Stimulated activated CD4-positive, alpha-beta T cell treated with anti-CD3 and anti-CD28 coated beads, TNF-alpha, amount 100 ng/mL, for 1 hour (primary cell): ENCODE results near the gene CPT2.
"Not testable (repeated sequence)": the region's sequence is repeated elsewhere in the genome, so short reads cannot be mapped to it uniquely, and the experiment has no call there.

Experiments used
- DNase-seq, 3 donors: peaks; one replicate each; pipeline ENCODE4 v3.0.0-alpha.2; 2020; ENCODE audit warnings: low read depth in 3 of 3, low spot score in 1 of 3

The CPT2 gene

DNA sequence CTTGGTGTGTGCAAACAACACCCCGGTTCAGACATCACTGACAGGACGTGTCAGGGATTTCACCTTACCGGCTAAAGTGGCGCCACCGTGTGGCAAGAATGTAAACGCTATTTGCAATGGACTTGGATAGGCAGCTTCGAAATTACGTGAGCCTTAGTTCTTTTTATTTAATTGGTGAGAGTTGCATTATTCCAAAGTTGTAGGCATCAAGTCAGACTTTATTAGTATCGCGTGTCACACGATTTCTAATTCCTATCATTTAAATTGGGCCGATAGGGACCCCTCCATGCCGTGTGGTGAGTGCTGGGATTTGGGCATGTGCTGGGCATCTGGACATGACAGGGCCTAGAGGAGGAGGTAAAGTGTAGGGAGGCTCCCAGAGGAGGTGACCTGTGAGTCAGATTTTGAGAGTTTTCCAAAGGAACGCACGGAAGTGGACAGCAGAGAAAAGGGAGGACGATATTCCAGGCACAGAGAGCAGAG, 14.5 kb upstream of the CPT2 start:
- peak; percentile 31 to 69 (median 54) for DNase-seq

DNA sequence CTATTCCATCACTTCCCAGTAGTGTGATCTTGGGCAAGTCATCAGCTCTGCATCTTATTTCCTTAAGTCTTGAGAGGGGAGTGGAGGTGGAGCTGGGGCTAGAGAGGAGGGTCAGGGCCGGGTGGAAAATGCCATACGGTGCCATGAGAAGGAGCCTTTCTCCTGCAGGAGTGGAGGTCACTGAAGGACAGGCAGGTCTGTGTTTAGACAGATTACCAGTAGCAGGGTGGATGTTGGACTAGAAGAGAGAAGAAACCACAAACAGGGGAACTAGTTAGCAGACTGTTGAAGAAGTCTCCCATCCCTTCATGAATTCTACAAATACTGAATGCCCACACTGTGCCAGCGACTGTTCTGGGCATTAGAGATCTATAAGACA, 13.9 kb upstream of the CPT2 start:
- DNase-seq: no peak

DNA sequence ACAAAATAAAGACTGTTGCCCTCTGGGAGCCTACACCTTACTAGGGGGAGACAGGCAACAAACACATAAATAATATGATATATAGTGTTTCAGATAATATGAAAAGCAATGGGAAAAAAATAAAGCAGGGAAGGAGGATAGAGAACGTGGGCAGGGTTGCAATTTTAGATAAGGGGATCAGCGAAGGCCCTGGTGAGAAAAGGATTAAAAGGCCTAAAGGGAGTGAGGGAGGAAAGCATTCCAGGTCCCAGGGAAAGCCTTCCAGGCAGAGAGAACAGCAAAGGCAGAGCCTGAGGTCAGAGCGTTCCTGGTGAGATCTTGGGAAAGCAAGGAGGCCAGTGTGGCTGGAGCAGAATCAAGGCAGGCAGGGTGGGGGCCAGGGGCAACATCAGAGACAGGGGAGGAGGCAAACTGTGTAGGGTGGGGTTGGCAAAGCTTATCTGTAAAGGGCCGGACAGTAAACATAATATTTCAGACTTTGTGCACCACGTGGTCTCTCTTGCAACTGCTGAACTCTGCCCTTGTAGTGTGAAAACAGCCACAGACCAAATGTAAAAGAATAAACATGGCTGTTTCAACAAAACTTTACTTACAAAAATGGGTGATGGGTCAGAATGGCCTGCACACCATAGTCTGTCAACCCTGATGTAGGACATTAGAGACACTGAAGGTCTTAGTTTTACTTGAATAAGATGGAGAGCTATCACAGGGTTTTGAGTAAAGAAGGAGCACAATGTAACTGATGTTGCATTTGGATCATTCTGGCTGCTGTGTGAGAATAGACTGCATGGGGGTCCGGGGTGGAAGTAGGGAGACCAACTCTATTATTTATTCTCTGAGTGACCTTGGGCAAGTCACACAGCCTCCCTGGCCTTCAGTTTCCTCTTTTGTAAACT, 13.3 kb upstream of the CPT2 start:
- DNase-seq: no peak

DNA sequence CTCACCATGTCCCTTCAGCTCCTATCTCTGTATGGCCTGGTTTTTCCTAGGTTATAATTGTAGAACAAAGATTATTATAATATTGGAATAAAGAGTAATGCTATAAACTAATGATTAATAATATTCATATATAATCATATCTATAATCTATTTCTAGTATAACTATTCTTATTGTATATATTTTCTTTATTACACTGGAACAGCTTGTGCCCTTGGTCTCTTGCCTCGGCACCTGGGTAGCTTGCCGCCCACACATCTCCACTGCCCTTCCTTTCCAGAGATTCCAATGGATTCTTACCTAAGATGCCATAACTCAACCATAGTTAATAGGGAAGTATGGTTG, 10.7 kb upstream of the CPT2 start:
- not testable (repeated sequence) for DNase-seq

DNA sequence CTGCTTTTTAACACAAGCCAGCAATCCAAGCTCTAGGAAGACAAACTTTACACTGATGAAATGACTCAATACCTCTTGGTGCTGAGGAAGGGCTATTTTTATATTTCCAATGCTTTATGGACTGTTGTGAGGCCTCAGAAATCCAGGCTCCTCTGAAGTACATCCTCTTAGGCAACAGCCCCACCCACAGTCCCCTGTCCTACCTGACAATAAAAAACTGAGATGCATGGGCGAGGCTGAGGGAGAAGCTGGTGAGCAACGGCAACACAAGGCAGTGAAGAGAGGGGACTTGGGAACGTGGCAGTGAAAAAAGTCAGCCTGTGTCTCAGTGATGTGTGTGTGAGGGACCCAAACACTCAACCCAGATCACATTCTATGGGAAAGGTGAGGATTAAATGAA, 10.1 kb upstream of the CPT2 start:
- no peak for DNase-seq

DNA sequence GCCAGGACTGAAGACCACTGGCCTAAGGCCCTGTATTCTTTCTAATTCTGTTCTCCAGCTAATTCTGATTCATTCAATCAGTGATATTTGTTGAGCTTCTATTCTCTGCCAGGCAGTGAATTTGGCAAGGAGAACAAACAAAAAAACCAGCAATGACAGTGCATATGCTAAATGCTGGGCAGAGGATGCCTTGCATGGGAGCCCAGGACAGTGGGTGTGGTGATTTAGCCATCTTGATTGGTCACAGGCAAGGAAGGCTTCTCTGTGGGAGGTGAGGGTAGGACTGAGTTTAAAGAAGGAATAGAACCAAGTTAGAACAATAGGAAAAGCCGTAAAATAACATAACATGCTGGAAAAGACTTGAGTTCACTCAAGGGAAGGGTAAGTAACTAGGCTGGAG, 9.2 kb upstream of the CPT2 start:
- no peak for DNase-seq

DNA sequence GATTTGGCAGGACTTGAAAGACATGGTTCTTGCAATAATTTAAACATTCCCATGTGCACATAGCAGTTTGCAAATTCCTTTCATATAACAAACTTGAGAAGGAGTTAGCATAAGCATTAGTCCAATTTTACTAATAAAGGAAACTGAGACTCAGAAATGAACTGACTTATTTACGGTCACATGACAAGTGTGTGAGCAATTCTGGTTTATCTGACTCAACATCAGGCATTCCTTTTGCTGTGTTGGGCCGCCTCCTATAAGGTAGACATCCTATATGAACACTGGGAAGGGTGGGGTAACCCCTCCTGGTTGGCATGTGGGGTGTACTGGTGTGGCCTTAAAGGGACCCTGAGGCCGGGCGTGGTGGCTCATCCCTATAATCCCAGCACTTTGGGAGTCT, 8.5 kb upstream of the CPT2 start:
- DNase-seq: no peak

DNA sequence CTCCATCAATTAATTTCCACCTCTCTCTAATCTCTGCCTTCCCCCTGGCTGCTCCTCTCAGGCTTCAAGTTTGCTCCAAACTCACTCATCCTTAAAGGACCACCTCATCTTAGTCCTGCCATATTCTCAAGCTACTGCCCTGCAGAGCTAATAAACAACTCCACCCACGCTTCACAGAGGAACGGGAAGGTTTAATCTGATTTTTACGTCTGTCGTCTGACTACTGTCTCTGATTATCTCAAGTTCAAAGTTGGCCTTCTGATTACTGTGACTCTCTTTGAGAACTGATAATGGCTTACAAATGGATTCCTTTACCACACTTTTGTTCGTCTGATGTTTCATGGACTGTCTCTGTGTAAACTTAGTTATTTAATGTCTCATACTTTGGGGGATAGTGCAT, 7.6 kb upstream of the CPT2 start:
- DNase-seq: no peak

DNA sequence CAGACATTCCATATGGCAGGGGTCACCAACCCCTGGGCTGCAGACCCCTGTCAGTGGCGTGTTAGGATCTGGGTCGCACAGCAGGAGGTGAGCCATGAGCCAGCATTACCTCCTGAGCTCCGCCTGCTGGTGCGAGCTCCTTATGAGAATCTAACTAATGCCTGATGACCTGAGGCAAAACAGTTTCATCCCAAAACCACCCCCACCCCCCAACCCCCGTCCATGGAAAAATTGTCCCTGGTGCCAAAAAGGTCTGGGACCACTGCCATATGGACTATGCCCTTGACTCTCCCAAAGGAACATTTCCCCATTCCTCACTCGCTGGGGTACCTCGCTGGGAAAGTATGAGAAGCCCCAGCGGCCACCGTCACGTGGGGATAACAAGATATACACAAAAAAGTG, 6.4 kb upstream of the CPT2 start:
- DNase-seq: no peak

DNA sequence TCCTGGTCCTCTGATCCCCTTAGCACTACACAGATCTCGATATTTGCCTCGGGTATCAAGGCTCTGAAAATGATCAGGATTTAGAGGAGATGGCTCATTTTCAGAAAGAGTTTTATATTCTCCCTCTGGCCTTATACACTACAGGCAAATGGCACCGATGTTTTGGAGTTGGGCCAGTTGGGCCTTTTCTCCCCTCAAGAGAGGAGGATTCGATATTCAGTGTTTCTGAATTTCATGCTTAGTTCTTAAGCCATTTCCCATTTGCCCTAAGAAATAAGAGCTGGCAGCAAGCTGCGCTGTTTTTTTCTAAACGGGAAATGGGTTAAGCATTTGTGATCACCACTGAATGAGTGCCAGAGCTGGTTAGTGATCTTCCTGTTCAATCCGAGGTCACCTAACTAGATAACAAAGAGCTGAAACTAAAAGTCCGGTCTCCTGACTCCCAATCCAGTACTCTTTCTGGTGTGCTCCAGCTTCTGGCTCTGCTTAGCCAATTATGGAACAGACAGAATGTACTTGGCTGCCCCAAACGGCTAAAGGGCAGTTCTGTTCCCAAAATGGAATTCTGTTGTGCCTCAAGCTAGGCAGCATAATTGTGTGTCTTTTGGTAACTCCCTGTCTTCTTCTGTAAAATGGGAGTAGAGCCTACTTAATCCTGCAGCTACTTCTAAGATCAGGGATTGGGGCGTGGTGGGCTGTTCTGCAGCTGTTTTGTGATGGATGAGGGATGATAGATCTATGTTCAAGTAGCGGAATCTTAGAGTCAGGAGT, 1.2 kb upstream of the CPT2 start:
- no peak for DNase-seq

DNA sequence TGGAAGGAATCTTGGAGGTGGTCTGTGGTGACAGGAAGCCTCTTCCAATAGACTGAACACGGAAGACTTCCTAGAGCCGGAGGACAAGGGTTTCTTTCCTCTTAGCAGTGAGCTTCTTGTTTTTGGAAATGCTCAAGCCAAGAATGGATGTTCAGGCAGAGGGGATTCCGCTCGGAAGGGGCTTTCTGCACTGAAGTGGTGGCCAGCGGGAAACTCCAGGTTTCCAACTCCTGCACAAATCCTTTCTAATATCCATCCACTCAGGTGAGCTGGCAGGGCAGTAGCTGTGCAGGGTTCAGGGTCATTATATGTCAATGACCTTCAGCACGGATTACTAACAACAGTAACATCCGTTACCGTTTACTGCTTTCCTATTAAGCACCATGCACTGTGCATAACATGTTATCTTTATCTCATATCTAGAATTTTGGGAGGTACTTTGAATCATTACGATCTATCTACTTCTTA, 573 bp upstream of the CPT2 start:
- no peak for DNase-seq

DNA sequence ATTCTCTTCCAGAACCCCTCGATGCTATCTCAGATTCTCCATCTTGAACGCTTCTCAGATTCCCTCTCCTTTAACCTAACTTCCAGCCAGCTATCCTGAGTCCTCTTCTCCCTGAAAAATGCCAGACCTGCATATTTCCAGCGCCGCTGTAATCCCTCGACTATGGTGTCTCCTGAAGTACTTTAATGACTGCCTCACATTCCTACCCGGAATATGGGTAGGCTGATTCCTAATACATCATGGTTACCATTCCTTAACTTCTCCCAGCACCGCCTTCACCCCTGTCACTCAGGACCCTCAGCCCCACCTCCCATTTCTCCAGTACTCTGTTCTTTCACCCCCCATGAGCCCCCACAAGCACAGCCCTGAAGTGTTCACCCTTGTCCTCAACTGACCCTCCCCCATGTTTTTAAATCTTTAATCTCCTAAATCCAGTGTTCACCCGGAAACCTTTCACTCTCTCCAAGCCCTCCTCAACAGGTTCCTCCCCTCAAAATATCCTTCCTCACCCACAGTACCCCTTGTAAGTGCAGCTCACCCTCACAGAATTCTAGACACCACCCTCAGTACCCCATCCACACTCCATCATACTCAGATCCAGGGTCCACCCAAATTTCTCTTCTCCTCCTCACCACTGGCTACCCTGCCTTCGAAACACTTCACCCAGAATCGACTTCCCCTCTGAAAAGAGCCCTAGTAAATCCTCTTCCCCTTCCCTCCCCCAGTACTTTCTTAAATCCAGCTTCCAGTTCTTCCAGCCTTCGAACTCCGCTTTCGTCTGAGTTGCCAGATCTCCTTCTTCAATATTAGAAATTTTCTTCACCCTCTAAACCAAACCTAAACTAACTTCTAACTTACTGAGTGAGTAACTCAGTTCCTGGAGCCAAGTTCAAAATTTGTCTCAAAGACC, 922 bp downstream of the CPT2 start:
- no peak for DNase-seq

DNA sequence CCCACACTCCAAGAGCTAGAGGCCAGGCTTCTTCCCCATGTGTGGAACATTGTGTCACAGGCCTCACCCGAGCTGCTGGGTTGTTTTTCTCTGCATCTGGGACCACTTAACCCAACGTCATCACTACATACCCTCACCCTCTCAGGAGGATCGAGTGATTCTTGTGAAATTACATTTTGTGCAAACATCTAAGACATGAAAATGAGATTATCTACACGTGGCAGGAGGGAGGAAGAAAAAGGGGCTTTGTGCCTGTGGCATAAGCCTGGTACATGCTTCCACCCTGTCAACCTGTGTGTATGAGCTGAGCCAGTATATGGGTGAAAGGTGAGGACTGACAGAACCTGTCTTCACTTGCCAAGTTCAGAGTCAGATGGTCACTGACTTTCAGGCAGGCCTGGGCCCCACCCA, 1.6 kb downstream of the CPT2 start:
- DNase-seq: no peak

DNA sequence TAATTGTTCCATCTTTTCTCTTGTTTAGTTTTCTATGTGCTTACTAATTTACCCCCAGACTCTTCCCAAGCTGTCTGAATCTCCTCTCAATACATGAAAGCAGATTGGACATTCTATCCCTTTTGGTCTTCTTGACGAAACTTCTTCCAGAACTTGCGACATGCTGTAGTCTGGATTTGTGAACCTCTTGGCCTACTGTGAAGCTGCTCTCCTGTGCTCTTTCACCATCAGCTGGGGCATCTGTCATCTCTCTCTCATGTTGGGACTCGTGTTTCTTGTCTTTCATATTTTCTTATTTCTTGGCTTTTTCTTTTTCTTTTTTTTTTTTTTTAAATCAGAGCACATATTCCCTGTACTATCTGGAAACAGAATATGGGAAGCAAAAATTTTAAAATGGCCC, 6.8 kb downstream of the CPT2 start:
- DNase-seq: no peak

DNA sequence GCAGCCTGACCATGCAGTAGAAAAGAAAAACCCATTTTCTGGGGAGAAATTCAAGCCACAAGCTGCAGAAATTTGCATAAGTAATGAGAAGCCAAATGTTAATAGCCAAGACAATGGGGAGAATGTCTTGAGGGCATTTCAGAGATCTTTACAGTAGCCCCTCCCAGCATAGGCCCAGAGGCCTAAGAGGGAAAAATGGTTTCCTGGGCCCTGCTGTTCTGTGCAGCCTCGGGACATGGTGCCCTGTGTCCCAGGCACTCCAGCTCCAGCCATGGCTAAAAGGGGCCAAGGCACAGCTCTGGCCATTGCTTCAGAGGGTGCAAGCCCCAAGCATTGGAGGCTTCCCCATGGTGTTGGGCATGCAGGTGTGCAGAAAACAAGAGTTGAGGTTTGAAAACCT, 8.9 kb downstream of the CPT2 start:
- DNase-seq: not testable (repeated sequence)

DNA sequence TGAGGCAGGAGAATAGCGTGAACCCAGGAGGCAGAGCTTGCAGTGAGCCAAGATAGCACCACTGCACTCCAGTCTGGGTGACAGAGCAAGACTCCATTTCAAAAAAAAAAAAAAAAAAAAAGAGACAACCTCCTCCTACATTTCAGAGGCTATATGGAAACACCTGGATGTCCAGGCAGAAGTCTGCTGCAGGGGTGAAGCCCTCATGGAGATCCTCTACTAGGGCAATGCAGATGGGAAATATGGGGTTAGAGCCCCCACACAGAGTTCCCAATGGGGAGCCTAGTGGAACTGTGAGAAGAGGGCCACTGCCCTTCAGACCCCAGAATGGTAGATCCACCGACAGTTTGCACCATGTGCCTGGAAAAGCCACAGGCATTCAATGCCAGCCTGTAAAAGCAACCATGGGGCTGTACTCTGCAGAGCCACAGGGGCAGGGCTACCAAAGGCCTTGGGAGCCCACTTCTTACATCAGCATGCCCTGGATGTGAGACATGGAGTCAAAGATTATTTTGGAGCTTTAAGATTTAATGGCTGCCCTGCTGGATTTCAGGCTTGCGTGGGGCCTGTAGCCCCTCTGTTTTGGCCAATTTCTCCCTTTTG, 9.6 kb downstream of the CPT2 start:
- not testable (repeated sequence) for DNase-seq

DNA sequence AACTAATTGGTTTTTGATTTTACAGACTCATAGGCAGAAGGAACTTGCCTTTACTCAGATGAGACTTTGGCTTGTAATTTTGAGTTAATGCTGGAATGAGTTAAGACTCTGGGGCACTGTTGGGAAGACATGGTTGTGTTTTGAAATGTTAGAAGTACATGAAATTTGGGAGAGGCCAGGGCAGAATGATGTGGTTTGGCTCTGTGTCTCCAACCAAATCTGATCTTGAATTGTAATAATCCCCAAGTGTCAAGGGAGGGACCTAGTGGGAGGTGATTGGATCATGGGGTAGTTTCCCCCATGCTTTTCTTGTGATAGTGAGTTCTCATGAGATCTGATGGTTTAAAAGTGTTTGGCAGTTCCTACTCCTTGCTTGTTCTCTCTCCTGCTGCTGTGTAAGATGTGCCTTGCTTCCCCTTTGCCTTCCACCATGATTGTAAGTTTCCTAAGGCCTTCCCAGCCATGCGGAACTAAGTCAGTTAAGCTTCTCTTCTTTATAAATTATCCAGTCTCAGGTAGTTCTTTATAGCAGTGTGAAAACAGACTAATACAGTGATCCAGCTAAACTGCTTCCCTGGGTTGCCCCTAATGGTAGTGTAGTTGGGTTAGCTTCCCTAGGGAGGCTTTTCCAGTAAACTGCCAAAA, 10.2 kb downstream of the CPT2 start:
- no peak for DNase-seq

DNA sequence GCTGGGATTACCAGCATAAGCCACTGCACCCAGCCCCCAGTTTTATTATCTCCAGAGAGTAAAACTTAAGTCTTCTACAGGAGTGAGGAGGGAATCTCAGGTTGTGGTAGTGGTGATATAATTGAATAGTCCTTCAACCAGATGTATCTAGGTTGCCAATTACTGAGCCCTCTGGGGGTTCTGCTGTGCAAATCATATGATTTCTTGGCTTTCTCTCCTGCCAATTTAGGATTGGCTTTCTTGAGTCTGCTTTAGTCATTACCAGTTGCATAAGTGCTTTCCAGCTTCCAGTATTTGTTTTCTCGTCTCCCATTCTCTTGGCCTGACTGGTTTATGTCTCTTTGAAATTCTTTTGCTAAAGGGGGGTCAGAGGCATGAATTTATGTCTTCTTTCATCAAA, 11.1 kb downstream of the CPT2 start:
- no peak for DNase-seq

DNA sequence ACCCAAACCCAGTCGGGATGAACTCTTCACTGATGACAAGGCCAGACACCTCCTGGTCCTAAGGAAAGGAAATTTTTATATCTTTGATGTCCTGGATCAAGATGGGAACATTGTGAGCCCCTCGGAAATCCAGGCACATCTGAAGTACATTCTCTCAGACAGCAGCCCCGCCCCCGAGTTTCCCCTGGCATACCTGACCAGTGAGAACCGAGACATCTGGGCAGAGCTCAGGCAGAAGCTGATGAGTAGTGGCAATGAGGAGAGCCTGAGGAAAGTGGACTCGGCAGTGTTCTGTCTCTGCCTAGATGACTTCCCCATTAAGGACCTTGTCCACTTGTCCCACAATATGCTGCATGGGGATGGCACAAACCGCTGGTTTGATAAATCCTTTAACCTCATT, 13.7 kb downstream of the CPT2 start:
- DNase-seq: no peak

DNA sequence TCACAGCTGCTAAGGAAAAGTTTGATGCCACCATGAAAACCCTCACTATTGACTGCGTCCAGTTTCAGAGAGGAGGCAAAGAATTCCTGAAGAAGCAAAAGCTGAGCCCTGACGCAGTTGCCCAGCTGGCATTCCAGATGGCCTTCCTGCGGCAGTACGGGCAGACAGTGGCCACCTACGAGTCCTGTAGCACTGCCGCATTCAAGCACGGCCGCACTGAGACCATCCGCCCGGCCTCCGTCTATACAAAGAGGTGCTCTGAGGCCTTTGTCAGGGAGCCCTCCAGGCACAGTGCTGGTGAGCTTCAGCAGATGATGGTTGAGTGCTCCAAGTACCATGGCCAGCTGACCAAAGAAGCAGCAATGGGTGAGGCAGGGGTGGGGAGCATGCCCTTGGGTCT, 14.3 kb downstream of the CPT2 start:
- no peak for DNase-seq
